H9 (cell line): ENCODE data around the gene PPCDC. TPM values are rescaled to one million over a fixed set of nuclear protein-coding genes. Genes with fewer than 3 reads are reported as not detected.

ENCODE experiments used
- DNase-seq: peaks from one replicate; pipeline ENCODE4 v3.0.0-alpha.2; 2017
- H2AFZ ChIP-seq: one replicate; pipeline ENCODE4 v1.6.1; 2013; ENCODE audit warnings: mild to moderate bottlenecking, low read length, control low read depth, moderate library complexity
- H2AK5ac ChIP-seq: 2 replicates; pipeline ENCODE4 v1.6.1; 2013; ENCODE audit warnings: low read length, control low read depth, mixed read lengths; ENCODE audit not compliant: insufficient read length
- H2BK120ac ChIP-seq: one replicate; pipeline ENCODE4 v1.6.1; 2013; ENCODE audit warnings: low read depth, mild to moderate bottlenecking, low read length, control low read depth, inconsistent platforms; ENCODE audit not compliant: poor library complexity, severe bottlenecking
- H2BK12ac ChIP-seq: 2 replicates; pipeline ENCODE4 v1.6.1; 2013; ENCODE audit warnings: low read length, control low read depth, mixed read lengths, low read depth; ENCODE audit not compliant: insufficient read length
- H2BK15ac ChIP-seq: 2 replicates; pipeline ENCODE4 v1.6.1; 2013; ENCODE audit warnings: low read depth, low read length, control low read depth
- H2BK20ac ChIP-seq: one replicate; pipeline ENCODE4 v1.6.1; 2013; ENCODE audit warnings: low read depth, mild to moderate bottlenecking, low read length, control low read depth, inconsistent platforms; ENCODE audit not compliant: poor library complexity, severe bottlenecking
- H2BK5ac ChIP-seq: 2 replicates; pipeline ENCODE4 v1.6.1; 2013; ENCODE audit warnings: low read length, control low read depth, mixed read lengths; ENCODE audit not compliant: insufficient read length
- H3K14ac ChIP-seq: 2 replicates; pipeline ENCODE4 v1.6.1; 2013; ENCODE audit warnings: low read length, control low read depth; ENCODE audit not compliant: insufficient read depth
- H3K18ac ChIP-seq: 2 replicates; pipeline ENCODE4 v1.6.1; 2013; ENCODE audit warnings: low read depth, mild to moderate bottlenecking, mixed read lengths, low read length, control low read depth; ENCODE audit not compliant: insufficient read length
- H3K23ac ChIP-seq: 2 replicates; pipeline ENCODE4 v1.6.1; 2013; ENCODE audit warnings: low read length, control low read depth, mixed read lengths, low read depth; ENCODE audit not compliant: insufficient read length
- H3K23me2 ChIP-seq: 2 replicates; pipeline ENCODE4 v1.6.1; 2013; ENCODE audit warnings: low read depth, mild to moderate bottlenecking, mixed read lengths, low read length, control low read depth; ENCODE audit not compliant: insufficient read length, poor library complexity, severe bottlenecking
- H3K27ac ChIP-seq: 2 replicates; pipeline ENCODE4 v1.5.1; 2013; ENCODE audit warnings: low read length, control low read depth, mixed read lengths, low read depth; ENCODE audit not compliant: insufficient read length
- H3K27me3 ChIP-seq: 2 replicates; pipeline ENCODE4 v1.6.1; 2013; ENCODE audit warnings: low read length, control low read depth, inconsistent platforms; ENCODE audit not compliant: insufficient read depth
- H3K4ac ChIP-seq: 2 replicates; pipeline ENCODE4 v1.6.1; 2013; ENCODE audit warnings: low read depth, mild to moderate bottlenecking, control low read depth, inconsistent platforms, low read length, moderate library complexity
- H3K4me1 ChIP-seq: 2 replicates; pipeline ENCODE4 v1.6.1; 2013; ENCODE audit warnings: low read length, control low read depth, inconsistent platforms; ENCODE audit not compliant: insufficient read depth
- H3K4me2 ChIP-seq: 2 replicates; pipeline ENCODE4 v1.6.1; 2013; ENCODE audit warnings: low read length, control low read depth, mixed read lengths; ENCODE audit not compliant: insufficient read length, insufficient read depth
- H3K56ac ChIP-seq: 2 replicates; pipeline ENCODE4 v1.6.1; 2013; ENCODE audit warnings: low read depth, mild to moderate bottlenecking, mixed read lengths, low read length, control low read depth; ENCODE audit not compliant: insufficient read length
- H3K79me1 ChIP-seq: 2 replicates; pipeline ENCODE4 v1.6.1; 2013; ENCODE audit warnings: low read depth, mild to moderate bottlenecking, moderate library complexity, low read length, control low read depth, inconsistent platforms; ENCODE audit not compliant: insufficient read depth, poor library complexity, severe bottlenecking
- H3K79me2 ChIP-seq: 2 replicates; pipeline ENCODE4 v1.6.1; 2013; ENCODE audit warnings: low read length, control low read depth, inconsistent platforms; ENCODE audit not compliant: insufficient read depth
- H3K9ac ChIP-seq: 2 replicates; pipeline ENCODE4 v1.6.1; 2013; ENCODE audit warnings: low read length, control low read depth, mixed read lengths; ENCODE audit not compliant: insufficient read length; ENCODE audit errors: extremely low read depth
- H3K9me3 ChIP-seq: one replicate; pipeline ENCODE4 v1.6.1; 2013; ENCODE audit warnings: low read depth, low read length, inconsistent platforms; ENCODE audit not compliant: control insufficient read depth
- H3T11ph ChIP-seq: one replicate; pipeline ENCODE4 v1.6.1; 2013; ENCODE audit warnings: mild to moderate bottlenecking, low read length, control low read depth, inconsistent platforms
- H4K20me1 ChIP-seq: one replicate; pipeline ENCODE4 v1.6.1; 2013; ENCODE audit not compliant: control insufficient read depth, insufficient read length, insufficient read depth
- H4K5ac ChIP-seq: 2 replicates; pipeline ENCODE4 v1.6.1; 2013; ENCODE audit warnings: low read depth, mild to moderate bottlenecking, mixed read lengths, low read length, control low read depth; ENCODE audit not compliant: insufficient read length
- H4K8ac ChIP-seq: replicated peaks from 2 replicates; pipeline ENCODE4 v1.6.1; 2013; ENCODE audit warnings: low read length, control low read depth, mixed read lengths, low read depth; ENCODE audit not compliant: insufficient read length
- H4K91ac ChIP-seq: 2 replicates; pipeline ENCODE4 v1.6.1; 2013; ENCODE audit warnings: low read depth, mild to moderate bottlenecking, moderate library complexity, mixed read lengths, low read length, control low read depth; ENCODE audit not compliant: insufficient read length
- H3K27ac Mint-ChIP-seq, 3 experiments: 2 replicates in 2 of 3; 3 replicates in 1 of 3; pipeline ENCODE4 v1.8.0; 2020 to 2021; ENCODE audit warnings: mixed read lengths in 3 of 3, mild to moderate bottlenecking in 1 of 3, moderate library complexity in 1 of 3
- H3K27me3 Mint-ChIP-seq: 2 replicates; pipeline ENCODE4 v1.8.0; 2021; ENCODE audit warnings: low read depth, mild to moderate bottlenecking, moderate library complexity, mixed read lengths
- H3K36me3 Mint-ChIP-seq, 3 experiments: 2 replicates in 2 of 3; 3 replicates in 1 of 3; pipeline ENCODE4 v1.8.0; 2020 to 2021; ENCODE audit warnings: low read depth in 3 of 3, mixed read lengths in 3 of 3; ENCODE audit not compliant: insufficient read depth in 1 of 3
- H3K4me1 Mint-ChIP-seq, 2 experiments: 2 replicates each; pipeline ENCODE4 v1.8.0; 2020; ENCODE audit warnings: mixed read lengths in 2 of 2
- H3K4me3 Mint-ChIP-seq, 2 experiments: 2 replicates in 1 of 2; 3 replicates in 1 of 2; pipeline ENCODE4 v1.8.0; 2020 to 2021; ENCODE audit warnings: mild to moderate bottlenecking in 2 of 2, mixed read lengths in 2 of 2, moderate library complexity in 1 of 2
- H3K9me3 Mint-ChIP-seq, 2 experiments: 2 replicates in 1 of 2; 3 replicates in 1 of 2; pipeline ENCODE4 v1.8.0; 2020; ENCODE audit warnings: mild to moderate bottlenecking in 2 of 2, mixed read lengths in 2 of 2, moderate library complexity in 1 of 2
- CTCF ChIP-seq: fragments of 200-600 bp; sonication (generic); conservative IDR thresholded peaks from 3 replicates; pipeline ENCODE4 v1.8.0; 2021; ENCODE audit warnings: antibody characterized with exemption, mild to moderate bottlenecking
- WGBS: extraction: QIAGEN DNeasy Blood & Tissue Kit; methylation state at CpG from one replicate; pipeline ENCODE4 v1.1.7; 2013; ENCODE audit warnings: missing lambda C conversion rate, low lambda C conversion rate, mixed read lengths; ENCODE audit not compliant: insufficient read length; ENCODE audit errors: extremely low coverage; 5-methylcytosine and 5-hydroxymethylcytosine counted together
- total RNA-seq: library from RNA; stranded (reverse); gene quantifications from 2 replicates; pipeline ENCODE4 v1.2.1, GENCODE V29; 2021

Gene PPCDC
- total RNA-seq, 1 experiment from 2014 or later: 17.6 TPM

GRCh38 chr15:74988007-74988800 lies 35.2 kb upstream of the PPCDC start:
- Histone ChIP-seq H3K79me2 (no peaks in the 10 kb centered on the region), H2BK12ac (no peak overlapping the region), H3K79me1 (no peaks in the 10 kb centered on the region), H3K9ac (no peak overlapping the region), H3K4me1 (no peaks in the 10 kb centered on the region), H3K27me3 (no peaks in the 10 kb centered on the region), H3K23ac (no peak overlapping the region), H2AK5ac (no peak overlapping the region), H2BK15ac (no peak overlapping the region), H3T11ph (no peak overlapping the region), H3K4me2 (no peak overlapping the region), H3K18ac (no peak overlapping the region), H2BK20ac (no peak overlapping the region), H3K23me2 (no peaks in the 10 kb centered on the region), H3K14ac (no peak overlapping the region), H3K4ac (no peak overlapping the region), H4K91ac (no peak overlapping the region), H2AFZ (no peak overlapping the region), H2BK120ac (no peak overlapping the region), H4K20me1 (no peaks in the 10 kb centered on the region), H3K9me3 (no peaks in the 10 kb centered on the region), H3K27ac (no peak overlapping the region), H2BK5ac (no peak overlapping the region), H4K8ac (no peak overlapping the region), H4K5ac (no peak overlapping the region), H3K56ac (no peak overlapping the region)
- Mint-ChIP-seq H3K27ac (no peak overlapping the region), H3K4me1 (peaks cover 6 to 10% of the 10 kb centered on the region in 2 experiments; a peak in 3 of 4 replicates), H3K36me3 (no peaks in the 10 kb centered on the region), H3K4me3 (no peak overlapping the region), H3K9me3 (peaks cover 0 to 3% of the 10 kb centered on the region in 2 experiments; a peak in 1 of 5 replicates), H3K27me3 (peaks cover 42% of the 10 kb centered on the region)
- WGBS: no CpG with 5 or more reads among the region's 4 CpGs
- peak; percentile 73 for DNase-seq
- TF ChIP-seq CTCF: peak; percentile 78
